Keratinocyte (primary cell): ENCODE data around the gene CALY. TPM values are rescaled to one million over a fixed set of nuclear protein-coding genes. Genes with fewer than 3 reads are reported as not detected.

Source experiments
- DNase-seq: peaks from one replicate; pipeline ENCODE4 v3.0.0-alpha.2; 2011; ENCODE audit warnings: low read depth, missing footprints, low spot score
- FAIRE-seq: peaks from 2 replicates; lab custom pipeline; 2011; peaks lifted over from hg19 to GRCh38; lab: Jason Lieb, UNC
- H2AFZ ChIP-seq: 2 replicates; pipeline ENCODE4 v1.6.0; 2012; ENCODE audit warnings: low read length, control low read depth, inconsistent platforms; ENCODE audit not compliant: control insufficient read depth
- H3K27ac ChIP-seq: 2 replicates; pipeline ENCODE4 v1.5.1; 2011; ENCODE audit warnings: low read length; ENCODE audit not compliant: control insufficient read depth, insufficient read depth
- H3K27me3 ChIP-seq: 3 replicates; pipeline ENCODE4 v1.6.0; 2011; ENCODE audit warnings: low read length; ENCODE audit not compliant: control insufficient read depth, insufficient read depth; ENCODE audit errors: extremely low read depth
- H3K36me3 ChIP-seq, 2 experiments: 2 replicates in 1 of 2; 3 replicates in 1 of 2; pipeline ENCODE4 v1.5.1; 2011; ENCODE audit warnings: low read length in 2 of 2, mild to moderate bottlenecking in 1 of 2; ENCODE audit not compliant: control insufficient read depth in 2 of 2, insufficient read depth in 2 of 2; ENCODE audit errors: extremely low read depth in 1 of 2
- H3K4me1 ChIP-seq: 3 replicates; pipeline ENCODE4 v1.5.1; 2011; ENCODE audit warnings: low read length; ENCODE audit not compliant: control insufficient read depth, insufficient read depth; ENCODE audit errors: extremely low read depth
- H3K4me2 ChIP-seq: 3 replicates; pipeline ENCODE4 v1.6.0; 2011; ENCODE audit warnings: low read depth, low read length; ENCODE audit not compliant: control insufficient read depth, insufficient read depth; ENCODE audit errors: extremely low read depth
- H3K4me3 ChIP-seq, 3 experiments: fragments of 200-600 bp in 1 of 3; sonication (generic) in 1 of 3; 2 replicates in 2 of 3; 3 replicates in 1 of 3; pipeline ENCODE4 v1.5.1; 2011 to 2016; ENCODE audit warnings: low read length in 3 of 3, mild to moderate bottlenecking in 3 of 3, control low read depth in 2 of 3, inconsistent platforms in 1 of 3, low read depth in 1 of 3, mixed read lengths in 1 of 3, mixed run types in 1 of 3, moderate library complexity in 1 of 3; ENCODE audit not compliant: control insufficient read depth in 2 of 3, insufficient read depth in 2 of 3; ENCODE audit errors: extremely low read depth in 1 of 3
- H3K79me2 ChIP-seq: 2 replicates; pipeline ENCODE4 v1.6.0; 2012; ENCODE audit warnings: low read length; ENCODE audit not compliant: control insufficient read depth, insufficient read depth
- H3K9ac ChIP-seq: 3 replicates; pipeline ENCODE4 v1.6.0; 2011; ENCODE audit warnings: low read length; ENCODE audit not compliant: control insufficient read depth, insufficient read depth; ENCODE audit errors: extremely low read depth
- H3K9me1 ChIP-seq: 3 replicates; pipeline ENCODE4 v1.6.0; 2011; ENCODE audit warnings: low read length; ENCODE audit not compliant: control insufficient read depth, insufficient read depth; ENCODE audit errors: extremely low read depth
- H3K9me3 ChIP-seq: 2 replicates; pipeline ENCODE4 v1.5.1; 2012; ENCODE audit warnings: low read depth, low read length; ENCODE audit not compliant: control insufficient read depth
- H4K20me1 ChIP-seq: 3 replicates; pipeline ENCODE4 v1.6.0; 2011; ENCODE audit warnings: low read length; ENCODE audit not compliant: control insufficient read depth, insufficient read depth; ENCODE audit errors: extremely low read depth
- CTCF ChIP-seq, 3 experiments: IDR thresholded peaks in 1 of 3; conservative IDR thresholded peaks in 1 of 3; optimal IDR thresholded peaks in 1 of 3; 2 replicates in 2 of 3; 3 replicates in 1 of 3; pipeline versions ENCODE3 to v1.5.1; 2011; ENCODE audit warnings: low read length in 3 of 3, mild to moderate bottlenecking in 3 of 3, moderate library complexity in 2 of 3, control low read depth in 1 of 3, inconsistent platforms in 1 of 3; ENCODE audit not compliant: insufficient read depth in 2 of 3; ENCODE audit errors: extremely low read depth in 1 of 3
- EZH2 ChIP-seq: IDR thresholded peaks from one replicate; pipeline ENCODE4 v1.6.1; 2012; ENCODE audit warnings: inconsistent platforms, mild to moderate bottlenecking, low read length, moderate library complexity
- dilution Hi-C: fragments of 300-500 bp; cut with MboI; formaldehyde crosslinking; loops from one replicate; pipeline ENCODE4 v1.7.0; 2020; ENCODE audit warnings: low sequenced_read_pairs; ENCODE audit not compliant: extremely low pct_ligation_motif_present
- polyA plus RNA-seq, 5 experiments: library from polyadenylated mRNA; depleted of rRNA in 3 of 5; stranded (reverse) in 3 of 5; stranded (forward) in 1 of 5; unstranded in 1 of 5; fragments of >200 nt; gene quantifications; 1 replicate in 1 of 5; 2 replicates in 3 of 5; 3 replicates in 1 of 5; pipeline versions ENCODE4 v1.2.1 to v1.2.3, GENCODE V29; 2011 to 2012; ENCODE audit warnings: missing spikeins in 2 of 5, low read depth in 1 of 5, low replicate concordance in 1 of 5

Gene CALY
- polyA plus RNA-seq, 1 donor (not counting 4 experiments of a cell fraction or from before 2014, with no cell fraction given) = not detected

- H3K4me3 ChIP-seq = no peak overlapping the region
- no peaks in the 10 kb centered on the region for H4K20me1 ChIP-seq
- H3K9me3 ChIP-seq = no peaks in the 10 kb centered on the region
- peaks cover 6 to 12% of the 10 kb centered on the region in 2 experiments for H3K36me3 ChIP-seq
- FAIRE-seq = no peak
- no peaks in the 10 kb centered on the region for H3K9me1 ChIP-seq
- H3K27ac ChIP-seq = no peak overlapping the region
- dilution Hi-C loops = no loop called here
- no peak overlapping the region for H3K4me2 ChIP-seq
- no peak overlapping the region for H2AFZ ChIP-seq
- DNase-seq = no peak
- TF ChIP-seq EZH2 (no peak), CTCF (optimal IDR thresholded peaks at IDR 0.05 in 1 of 3, IDR thresholded peaks at IDR 0.05 in 1 of 3, conservative IDR thresholded peaks at IDR 0.05 in 1 of 3; ENCODE audit: extremely low read depth in 1 of 3, insufficient read depth in 2 of 3, low read length in 3 of 3) (no peak)
- no peaks in the 10 kb centered on the region for H3K79me2 ChIP-seq
- H3K4me1 ChIP-seq = no peaks in the 10 kb centered on the region
- H3K27me3 ChIP-seq = peaks cover 3% of the 10 kb centered on the region
- H3K9ac ChIP-seq = no peak overlapping the region
These were observed 21.8 kb downstream of the CALY start for GRCh38 chr10:133314911-133315310.

- Histone ChIP-seq H3K27me3 (no peaks in the 10 kb centered on the region), H3K4me3 (no peak overlapping the region), H3K9me3 (no peaks in the 10 kb centered on the region), H4K20me1 (no peaks in the 10 kb centered on the region), H3K4me1 (peaks cover 3% of the 10 kb centered on the region), H2AFZ (no peak overlapping the region), H3K4me2 (no peak overlapping the region), H3K9me1 (no peaks in the 10 kb centered on the region), H3K79me2 (peaks cover 3% of the 10 kb centered on the region), H3K9ac (no peak overlapping the region), H3K36me3 (peaks cover 12% of the 10 kb centered on the region in 2 experiments), H3K27ac (no peak overlapping the region)
- FAIRE-seq (no peak), DNase-seq (no peak)
- dilution Hi-C loops = no loop called here
- TF ChIP-seq EZH2 (no peak), CTCF (optimal IDR thresholded peaks at IDR 0.05 in 1 of 3, IDR thresholded peaks at IDR 0.05 in 1 of 3, conservative IDR thresholded peaks at IDR 0.05 in 1 of 3; ENCODE audit: extremely low read depth in 1 of 3, insufficient read depth in 2 of 3, low read length in 3 of 3) (no peak)
These were observed 23.5 kb downstream of the CALY start for GRCh38 chr10:133313192-133313591.
